OCI-LY7 (cell line): ENCODE measurements around the gene PACSIN2.

ENCODE experiments used
- EZH2phosphoT487 ChIP-seq: fragments of 200-600 bp; sonication (generic); IDR thresholded peaks from 2 replicates; pipeline ENCODE4 v1.6.1; 2018; ENCODE audit warnings: low read depth, borderline replicate concordance, mild to moderate bottlenecking, mixed run types, antibody characterized with exemption, low read length, moderate library complexity, mixed read lengths
- TF ChIP-seq, protein P1 (sequence below): fragments of 200-600 bp; sonication (generic); conservative IDR thresholded peaks from 2 replicates; pipeline ENCODE4 v1.5.1; 2014; ENCODE audit warnings: mild to moderate bottlenecking, antibody characterized with exemption, low read length, moderate library complexity, mixed read lengths

DNA sequence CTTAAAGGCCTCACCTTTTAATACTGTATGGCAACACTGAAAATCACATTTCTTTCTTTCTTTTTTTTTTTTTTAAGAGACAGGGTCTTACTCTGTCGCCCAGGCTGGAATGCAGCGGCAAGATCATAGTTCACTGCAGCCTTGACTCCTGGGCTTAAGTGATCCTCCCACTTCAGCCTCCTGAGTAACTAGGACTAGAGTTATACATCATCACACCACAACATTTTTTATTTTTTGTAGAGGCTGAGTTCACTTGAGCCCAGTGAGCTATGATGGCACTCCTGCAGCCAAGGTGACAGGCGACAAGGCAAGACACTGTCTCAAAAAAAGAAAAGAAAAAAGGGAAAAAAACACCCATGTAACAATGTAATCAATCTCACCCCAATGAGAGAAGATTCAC is 167.8 kb downstream of the PACSIN2 start:
- TF ChIP-seq, protein P1, sequence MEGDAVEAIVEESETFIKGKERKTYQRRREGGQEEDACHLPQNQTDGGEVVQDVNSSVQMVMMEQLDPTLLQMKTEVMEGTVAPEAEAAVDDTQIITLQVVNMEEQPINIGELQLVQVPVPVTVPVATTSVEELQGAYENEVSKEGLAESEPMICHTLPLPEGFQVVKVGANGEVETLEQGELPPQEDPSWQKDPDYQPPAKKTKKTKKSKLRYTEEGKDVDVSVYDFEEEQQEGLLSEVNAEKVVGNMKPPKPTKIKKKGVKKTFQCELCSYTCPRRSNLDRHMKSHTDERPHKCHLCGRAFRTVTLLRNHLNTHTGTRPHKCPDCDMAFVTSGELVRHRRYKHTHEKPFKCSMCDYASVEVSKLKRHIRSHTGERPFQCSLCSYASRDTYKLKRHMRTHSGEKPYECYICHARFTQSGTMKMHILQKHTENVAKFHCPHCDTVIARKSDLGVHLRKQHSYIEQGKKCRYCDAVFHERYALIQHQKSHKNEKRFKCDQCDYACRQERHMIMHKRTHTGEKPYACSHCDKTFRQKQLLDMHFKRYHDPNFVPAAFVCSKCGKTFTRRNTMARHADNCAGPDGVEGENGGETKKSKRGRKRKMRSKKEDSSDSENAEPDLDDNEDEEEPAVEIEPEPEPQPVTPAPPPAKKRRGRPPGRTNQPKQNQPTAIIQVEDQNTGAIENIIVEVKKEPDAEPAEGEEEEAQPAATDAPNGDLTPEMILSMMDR, result no peak
- TF ChIP-seq EZH2phosphoT487, result no peak
